DMS53 (cell line): Measurements from ENCODE around the gene OTUD4.
"Not testable (repeated sequence)": the region's sequence is repeated elsewhere in the genome, so short reads cannot be mapped to it uniquely, and the experiment has no call there.

ENCODE experiments used
- DNase-seq: peaks from one replicate; lab custom pipeline; 2025; lab: John Stamatoyannopoulos, UW

OTUD4 gene

DNA sequence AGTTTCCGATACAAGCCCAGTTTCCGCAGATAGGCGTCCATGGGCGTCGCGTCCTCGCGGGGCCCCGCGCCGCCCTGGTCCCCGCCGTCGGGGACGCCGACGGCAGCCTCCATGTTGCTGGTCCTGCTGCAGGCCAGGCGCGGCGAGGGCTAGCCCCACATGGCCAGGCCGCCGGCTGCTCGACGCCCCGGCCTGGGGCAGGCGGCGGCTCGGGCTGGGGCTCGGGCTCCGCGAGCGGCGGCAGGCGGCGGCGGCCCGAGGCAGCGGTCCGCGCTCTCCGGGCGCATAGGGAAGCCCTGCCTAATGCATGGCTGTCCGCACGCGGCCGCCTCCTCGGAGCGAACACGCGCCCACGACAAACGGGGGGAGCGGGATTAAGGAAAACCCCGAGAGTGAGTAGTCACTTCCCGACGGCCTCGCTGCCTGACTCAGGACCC is 510 bp downstream of the OTUD4 start:
- peak; percentile 66 for DNase-seq

GRCh38 chr4:145179281-145179860 is 1.0 kb downstream of the OTUD4 start:
- peak; percentile 72 for DNase-seq

DNA sequence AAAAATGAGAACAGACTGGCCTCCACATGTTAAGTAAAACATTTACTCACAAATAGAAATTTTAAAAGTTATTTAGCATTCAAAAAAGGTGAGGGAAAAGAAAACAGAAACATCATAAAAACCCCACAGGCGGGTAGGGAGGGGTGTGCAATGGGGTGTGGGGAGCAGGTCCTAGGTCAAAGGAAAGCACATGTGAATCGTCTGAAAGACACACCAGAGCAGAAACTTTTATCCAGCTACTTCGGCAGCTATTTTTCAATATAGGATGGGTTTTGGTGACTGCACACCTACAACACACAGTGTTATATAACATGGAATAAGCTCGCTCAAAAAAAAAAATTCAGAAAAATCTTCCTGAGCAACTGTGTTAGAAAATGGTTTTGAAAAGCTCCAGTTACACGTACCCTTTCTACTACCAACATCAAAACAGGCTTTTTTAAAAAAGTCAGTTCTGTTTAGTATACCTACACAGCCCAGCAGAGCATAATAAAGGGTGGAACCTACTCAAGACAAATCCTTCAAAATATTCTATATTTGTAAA is 1.6 kb downstream of the OTUD4 start:
- peak; percentile 19 for DNase-seq

DNA sequence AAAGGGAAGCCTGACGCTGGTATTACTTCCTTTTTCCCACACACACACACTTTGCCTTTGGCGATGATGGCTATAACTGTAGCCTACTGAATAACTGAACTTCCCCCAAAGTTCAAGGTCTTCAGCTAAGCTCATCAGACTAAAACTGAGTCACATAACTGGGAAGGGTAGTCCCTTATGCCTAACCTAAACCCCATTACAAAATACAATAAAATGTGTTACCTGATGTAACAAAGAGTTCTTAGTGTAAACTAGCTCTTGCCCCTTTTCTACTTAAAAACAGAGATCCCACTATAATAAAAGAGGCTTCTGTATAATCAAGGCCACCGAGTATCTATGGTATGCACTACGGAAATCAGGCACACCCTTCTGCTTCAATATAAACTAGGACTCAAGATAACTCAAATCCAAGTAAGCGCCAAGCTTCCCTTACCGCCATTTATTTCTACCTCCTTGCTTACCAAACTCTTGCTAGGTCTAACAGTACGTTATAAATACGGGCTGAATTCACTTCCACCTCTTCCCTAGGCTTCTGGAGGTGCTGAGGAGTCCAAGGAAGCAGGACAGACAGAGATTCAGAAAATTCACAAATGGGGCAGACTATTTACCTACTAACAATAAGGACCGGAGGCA is 2.4 kb downstream of the OTUD4 start:
- no peak for DNase-seq

- DNase-seq = no peak
These were observed 2.9 kb downstream of the OTUD4 start for GRCh38 chr4:145177511-145177905.

- DNase-seq = no peak
These were observed 3.6 kb downstream of the OTUD4 start for GRCh38 chr4:145176641-145177432.

DNA sequence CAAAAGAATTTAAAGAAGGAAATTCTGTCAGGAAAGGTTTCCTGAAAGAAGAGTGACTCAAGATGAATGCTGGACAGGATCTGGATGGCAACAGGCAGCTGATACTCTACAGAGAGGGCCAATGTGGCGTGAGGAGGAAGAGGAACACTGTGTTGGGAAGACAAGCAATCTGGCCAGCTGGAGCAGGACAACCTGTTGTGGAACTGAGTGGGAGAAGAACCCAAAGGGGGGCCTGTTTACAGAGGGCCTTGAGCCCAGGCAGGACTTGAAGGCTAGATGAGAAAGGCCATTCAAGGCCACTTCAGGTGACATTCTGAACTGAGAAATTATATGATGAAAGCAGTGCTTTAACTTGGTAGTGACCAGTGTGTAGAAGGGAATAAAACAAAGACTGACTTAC is 8.5 kb downstream of the OTUD4 start:
- peak; percentile 6 for DNase-seq

DNA sequence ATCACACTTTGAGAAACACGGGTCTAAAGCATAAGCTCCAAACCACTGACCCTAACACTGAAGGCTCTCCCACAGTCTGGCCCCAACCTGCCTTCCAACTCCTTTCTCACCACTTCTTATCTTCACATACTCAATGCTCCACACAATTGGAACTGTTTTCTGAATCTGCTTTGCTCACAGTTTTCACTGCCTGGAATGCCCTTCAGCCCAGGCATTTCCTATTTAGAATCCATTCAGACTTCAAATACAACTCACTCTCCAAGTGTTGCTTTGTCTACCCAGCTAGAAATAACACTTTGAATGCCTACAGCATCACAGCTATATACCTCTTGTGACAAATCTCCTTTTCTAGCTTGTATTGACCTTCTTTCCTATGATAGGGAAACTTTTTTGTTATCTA is 10.2 kb downstream of the OTUD4 start:
- no peak for DNase-seq

DNA sequence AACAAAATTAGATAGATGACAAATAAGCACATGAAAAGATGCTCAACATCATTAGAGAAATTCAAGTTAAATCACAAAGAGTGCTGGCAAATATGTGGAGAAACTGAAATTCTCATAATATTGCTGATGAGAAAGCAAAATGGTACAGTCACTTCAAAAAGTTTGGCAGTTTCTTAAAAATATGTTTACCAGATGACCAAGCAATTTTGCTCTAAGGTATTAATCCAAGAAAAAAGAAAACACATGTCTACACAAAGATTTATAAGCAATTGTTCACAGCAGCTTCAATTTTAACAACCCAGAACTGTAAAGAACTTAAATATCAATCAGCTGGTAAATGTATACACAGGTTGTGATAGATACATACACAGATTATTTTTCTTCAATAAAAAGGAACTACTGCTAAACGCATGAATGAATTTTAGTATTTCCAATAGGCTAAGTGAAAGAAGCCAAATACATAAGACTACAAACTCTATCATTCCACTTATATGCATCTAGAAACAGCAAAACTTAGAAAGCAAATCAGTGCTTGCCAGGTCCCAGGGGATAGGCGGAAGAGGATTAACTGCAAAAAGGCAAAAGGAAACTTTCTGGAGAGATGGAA is 11.7 kb downstream of the OTUD4 start:
- no peak for DNase-seq

DNA sequence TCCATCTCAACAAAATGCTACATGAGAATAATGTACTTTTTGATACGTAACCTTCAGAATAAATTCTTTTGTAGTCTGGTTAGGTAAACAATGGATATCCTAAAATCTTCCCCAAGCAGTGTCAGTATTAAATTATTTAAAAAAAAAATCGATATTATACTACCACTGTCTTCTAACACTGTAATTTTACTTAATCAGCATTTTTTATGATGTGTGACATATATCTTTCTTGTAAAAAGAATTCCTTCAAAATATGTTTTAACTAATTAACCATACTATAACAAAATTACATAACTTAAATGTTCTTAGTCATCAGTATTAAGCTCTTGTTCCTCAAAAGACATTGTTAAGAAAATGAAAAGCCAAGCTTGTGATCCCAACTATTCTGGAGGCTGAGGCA is 12.5 kb downstream of the OTUD4 start:
- no peak for DNase-seq

DNA sequence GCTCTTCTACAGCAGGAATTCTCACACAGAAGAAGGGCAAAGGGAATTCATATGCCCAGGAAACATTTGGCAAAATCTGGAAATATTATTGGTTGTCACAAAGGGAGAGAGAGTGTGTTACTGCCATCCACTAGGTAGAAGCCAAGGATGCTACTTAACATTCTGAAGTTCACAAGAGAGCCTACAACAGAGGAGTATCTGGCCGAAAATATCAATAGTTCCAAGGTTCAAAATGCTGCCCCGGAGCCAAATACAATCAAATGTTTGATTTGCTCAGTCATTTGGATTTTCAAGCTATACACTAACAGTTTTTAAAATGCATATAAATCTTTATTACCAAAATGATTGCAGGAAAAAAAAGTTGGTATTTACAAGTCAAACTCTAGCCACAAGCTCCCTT is 18.8 kb downstream of the OTUD4 start:
- DNase-seq = no peak

DNA sequence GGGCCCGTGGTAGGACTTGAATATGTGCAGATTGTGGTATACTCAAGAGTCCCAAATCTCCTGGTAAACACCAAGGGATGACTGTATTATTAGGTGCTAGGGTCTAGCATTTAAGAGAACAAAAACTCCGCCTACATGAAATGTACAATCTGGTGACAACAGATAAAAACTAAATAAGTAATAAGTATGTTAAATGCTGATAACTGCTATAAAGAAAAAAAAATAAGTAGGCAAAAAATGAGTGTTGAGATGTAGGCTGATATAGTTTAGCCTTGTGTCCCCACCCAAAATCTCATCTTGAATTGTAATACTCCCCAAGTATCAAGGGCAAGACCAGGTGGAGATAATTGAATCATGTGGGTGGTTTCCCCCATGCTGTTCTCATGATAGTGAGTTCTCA is 23.4 kb downstream of the OTUD4 start:
- no peak for DNase-seq

DNA sequence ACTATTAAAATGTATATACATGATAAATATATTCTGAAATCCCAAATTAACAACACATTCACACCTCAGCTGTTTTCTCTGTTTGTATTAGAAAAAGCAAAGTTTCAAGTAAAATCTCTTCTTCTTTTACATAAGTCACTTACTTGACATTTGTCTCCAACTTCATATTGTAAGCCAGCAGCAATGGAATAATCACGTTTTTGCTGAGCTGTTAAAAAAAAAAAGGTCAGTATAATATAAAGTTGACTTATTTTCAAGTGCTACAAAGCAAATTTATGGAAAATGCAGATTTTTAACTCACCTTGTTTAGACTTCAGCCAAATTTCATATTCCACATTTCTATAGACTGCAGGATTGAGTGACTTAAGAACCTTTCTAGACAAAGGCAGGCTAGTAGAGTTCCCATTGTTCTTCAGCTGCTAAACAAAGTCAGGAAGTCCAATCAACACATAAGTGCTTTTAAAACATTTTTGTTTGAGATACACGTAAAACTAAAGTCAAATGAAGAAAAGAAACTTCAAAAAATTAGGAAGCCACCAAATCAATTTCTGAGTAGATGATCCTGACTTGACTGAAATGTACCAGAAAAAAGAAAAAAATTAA is 25.0 kb downstream of the OTUD4 start:
- DNase-seq = no peak

GRCh38 chr4:145154573-145154972 is 25.8 kb downstream of the OTUD4 start:
- peak; percentile 27 for DNase-seq

DNA sequence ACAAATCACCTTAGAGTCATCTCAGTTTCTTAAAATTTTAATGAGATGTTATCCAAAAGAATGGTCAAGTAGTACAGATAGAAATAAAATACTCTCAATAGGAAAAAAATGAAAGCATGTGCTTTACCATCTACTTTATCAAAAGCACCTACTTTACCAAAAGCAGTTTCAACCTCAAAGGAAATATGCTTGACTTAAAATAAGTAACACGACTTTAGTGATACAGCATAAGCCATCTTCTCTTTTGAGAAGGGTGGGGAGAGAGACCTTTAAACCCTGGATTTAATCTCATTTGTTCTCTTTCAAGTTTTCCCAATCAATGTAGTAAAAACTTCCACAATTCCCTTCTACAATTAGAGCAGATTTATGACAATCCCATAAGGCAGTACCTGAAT is 26.5 kb downstream of the OTUD4 start:
- no peak for DNase-seq

GRCh38 chr4:145153181-145153903 is 27.0 kb downstream of the OTUD4 start:
- DNase-seq = no peak

GRCh38 chr4:145148980-145149379 is 31.4 kb downstream of the OTUD4 start:
- DNase-seq = no peak

DNA sequence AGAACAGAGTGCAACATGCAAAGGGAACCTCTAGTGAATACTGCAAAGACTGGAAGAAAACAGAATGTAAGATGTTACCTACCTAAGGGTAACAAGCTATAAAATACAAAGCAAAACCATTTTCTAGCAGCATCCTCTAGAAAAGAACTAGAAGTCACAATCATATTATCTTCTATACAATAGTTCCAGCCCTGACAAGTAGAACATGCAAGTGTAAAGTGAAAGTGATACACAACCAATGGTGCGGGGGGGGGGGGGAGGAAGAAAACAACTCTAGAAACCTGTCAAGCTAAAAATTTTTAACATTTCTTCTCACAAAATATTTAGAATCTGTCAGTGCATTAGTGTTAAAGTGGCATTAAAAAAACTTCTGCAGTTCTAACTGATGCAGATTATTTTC is 44.2 kb downstream of the OTUD4 start:
- DNase-seq = not testable (repeated sequence)

DNA sequence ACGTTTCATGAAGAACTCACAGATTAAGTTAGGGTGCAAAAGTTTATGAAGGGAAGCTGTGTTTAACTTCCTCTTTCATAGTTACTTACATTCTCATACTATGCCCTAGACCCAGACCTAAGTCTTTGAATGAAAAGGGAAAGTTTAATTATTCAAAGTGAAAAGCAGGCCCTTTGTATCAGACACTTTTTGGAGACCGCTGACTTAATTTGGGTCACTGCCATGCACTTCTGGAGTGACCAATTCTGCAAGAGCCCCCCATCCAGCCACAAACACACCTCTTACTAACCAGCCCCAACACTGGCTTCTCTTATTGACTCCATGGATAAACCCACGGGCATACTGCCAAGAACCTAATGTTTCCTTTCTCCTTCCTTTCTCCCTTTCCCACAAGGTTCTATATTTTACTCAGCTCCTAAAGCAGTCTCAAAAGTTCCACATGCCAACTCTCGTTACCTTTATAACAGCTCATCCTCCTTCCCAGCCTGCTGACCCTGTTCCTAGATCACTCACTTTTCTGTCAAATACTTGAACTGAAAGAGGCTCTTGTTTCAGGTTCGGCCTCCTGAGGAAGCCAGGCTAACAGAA is 47.8 kb downstream of the OTUD4 start:
- peak; percentile 8 for DNase-seq

DNA sequence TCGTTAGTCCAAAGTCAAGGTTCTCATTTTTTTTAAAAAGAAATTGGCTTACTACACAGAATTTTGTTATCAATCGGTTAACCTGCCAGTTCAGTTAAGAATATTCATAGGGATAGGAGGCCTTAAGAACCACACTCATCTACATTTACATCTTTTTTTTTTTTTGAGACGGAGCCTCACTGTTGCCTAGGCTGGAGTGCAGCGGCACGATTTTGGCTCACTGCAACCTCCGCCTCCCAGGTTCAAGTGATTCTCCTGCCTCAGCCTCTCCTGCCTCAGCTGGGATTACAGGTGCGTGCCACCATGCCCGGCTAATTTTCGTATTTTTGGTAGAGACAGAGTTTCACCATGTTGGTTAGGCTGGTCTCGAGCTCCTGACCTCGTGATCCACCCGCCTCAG is 48.5 kb downstream of the OTUD4 start:
- DNase-seq = no peak

DNA sequence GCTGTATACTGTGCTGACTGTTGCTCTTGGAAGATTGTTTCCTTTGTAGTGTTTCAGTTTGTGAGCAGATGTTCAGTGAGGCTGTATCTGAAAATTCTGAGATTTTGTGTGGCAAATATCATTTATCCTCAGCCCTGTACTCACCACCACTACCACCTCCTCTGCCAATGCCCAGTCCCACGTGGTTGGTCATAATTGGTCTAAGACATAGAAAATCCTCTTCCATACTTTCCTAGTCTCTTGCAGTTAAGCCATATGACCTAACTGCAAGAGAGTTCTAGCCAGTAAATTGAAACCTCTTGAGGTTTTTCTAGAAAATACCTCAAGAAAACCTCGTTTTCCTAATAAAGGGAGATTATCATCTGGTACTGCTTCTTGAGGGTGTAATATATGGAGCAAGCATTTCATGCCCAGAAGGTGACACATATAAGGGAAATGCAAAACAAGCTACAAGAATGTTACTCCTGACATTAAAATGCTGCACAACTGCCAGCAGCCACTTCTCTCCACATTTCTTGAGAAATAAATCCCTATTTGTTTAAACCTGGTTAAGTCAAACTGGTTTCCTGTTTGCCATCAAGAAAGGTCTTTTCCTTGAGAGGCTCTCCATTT is 49.5 kb downstream of the OTUD4 start:
- no peak for DNase-seq
